ENCODE results near the gene GPRIN2.

DNA sequence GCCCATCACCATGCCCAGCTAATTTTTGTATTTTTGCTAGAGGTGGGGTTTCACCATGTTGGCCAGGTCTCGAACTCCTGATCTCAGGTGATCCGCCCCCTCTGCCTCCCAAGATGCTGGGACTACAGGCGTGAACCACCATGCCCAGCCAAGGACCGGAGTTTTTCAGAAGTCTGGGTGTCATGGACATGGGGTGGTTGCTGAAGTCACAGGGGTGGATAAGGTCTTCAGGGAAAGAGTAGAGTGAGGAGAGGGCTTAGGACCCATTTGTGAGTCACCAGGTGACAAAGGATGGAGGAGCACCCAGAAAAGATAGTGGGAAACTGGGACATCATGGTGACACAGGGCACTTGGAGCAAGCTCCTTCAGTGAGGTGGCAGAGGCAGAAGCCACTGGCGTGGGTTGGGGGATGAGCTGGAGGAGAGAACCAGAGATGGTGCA, 2.8 kb upstream of the GPRIN2 start:
- TF ChIP-seq, protein P1, sequence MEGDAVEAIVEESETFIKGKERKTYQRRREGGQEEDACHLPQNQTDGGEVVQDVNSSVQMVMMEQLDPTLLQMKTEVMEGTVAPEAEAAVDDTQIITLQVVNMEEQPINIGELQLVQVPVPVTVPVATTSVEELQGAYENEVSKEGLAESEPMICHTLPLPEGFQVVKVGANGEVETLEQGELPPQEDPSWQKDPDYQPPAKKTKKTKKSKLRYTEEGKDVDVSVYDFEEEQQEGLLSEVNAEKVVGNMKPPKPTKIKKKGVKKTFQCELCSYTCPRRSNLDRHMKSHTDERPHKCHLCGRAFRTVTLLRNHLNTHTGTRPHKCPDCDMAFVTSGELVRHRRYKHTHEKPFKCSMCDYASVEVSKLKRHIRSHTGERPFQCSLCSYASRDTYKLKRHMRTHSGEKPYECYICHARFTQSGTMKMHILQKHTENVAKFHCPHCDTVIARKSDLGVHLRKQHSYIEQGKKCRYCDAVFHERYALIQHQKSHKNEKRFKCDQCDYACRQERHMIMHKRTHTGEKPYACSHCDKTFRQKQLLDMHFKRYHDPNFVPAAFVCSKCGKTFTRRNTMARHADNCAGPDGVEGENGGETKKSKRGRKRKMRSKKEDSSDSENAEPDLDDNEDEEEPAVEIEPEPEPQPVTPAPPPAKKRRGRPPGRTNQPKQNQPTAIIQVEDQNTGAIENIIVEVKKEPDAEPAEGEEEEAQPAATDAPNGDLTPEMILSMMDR (IDR thresholded peaks at IDR 0.05; ENCODE audit: insufficient read depth, low read length, poor library complexity, severe bottlenecking): no peak
- TF ChIP-seq EZH2phosphoT487 (conservative IDR thresholded peaks at IDR 0.05; ENCODE audit: low read length): no peak

All from SU-DHL-6 (cell line).